BJ (cell line): ENCODE measurements around the gene APMAP. TPM values are rescaled to one million over a fixed set of nuclear protein-coding genes. Genes with fewer than 3 reads are reported as not detected.

Experiments used
- CTCF ChIA-PET: fragments of 350-600 bp; formaldehyde crosslinking; extraction: SDS; loops from one replicate; lab custom pipeline; 2021; ENCODE audit warnings: antibody characterized with exemption, inconsistent platforms; lab: Yijun Ruan, JAX
- POLR2A ChIA-PET: fragments of 300-600 bp; sonication (Branson Sonifier 250); formaldehyde crosslinking; extraction: SDS; loops from one replicate; lab custom pipeline; 2021; ENCODE audit warnings: antibody characterized with exemption; lab: Charles Lee
- DNase-seq: peaks from one replicate; pipeline ENCODE4 v3.0.0-alpha.2; 2011; ENCODE audit warnings: low read depth
- H3K27me3 ChIP-seq: 2 replicates; pipeline ENCODE4 v1.6.0; 2011; ENCODE audit warnings: low read length; ENCODE audit not compliant: control insufficient read depth, insufficient read depth
- H3K36me3 ChIP-seq: 2 replicates; pipeline ENCODE4 v1.5.1; 2011; ENCODE audit warnings: low read length; ENCODE audit not compliant: control insufficient read depth, insufficient read depth
- H3K4me3 ChIP-seq: 2 replicates; pipeline ENCODE4 v1.5.1; 2011; ENCODE audit warnings: low read depth, mild to moderate bottlenecking, control low read depth, low read length
- polyA plus RNA-seq: library from polyadenylated mRNA; depleted of rRNA; stranded (reverse); fragments of >200 nt; gene quantifications from 2 replicates; pipeline ENCODE4 v1.2.3, GENCODE V29; 2011
- TF ChIP-seq, protein P1 (sequence below): IDR thresholded peaks from 2 replicates; pipeline ENCODE4 v1.5.1; 2011; ENCODE audit warnings: low read depth, mild to moderate bottlenecking, control low read depth, inconsistent platforms, low read length, moderate library complexity; ENCODE audit not compliant: insufficient read depth

Gene APMAP
- polyA plus RNA-seq, 1 experiment: 75.8 TPM

DNA sequence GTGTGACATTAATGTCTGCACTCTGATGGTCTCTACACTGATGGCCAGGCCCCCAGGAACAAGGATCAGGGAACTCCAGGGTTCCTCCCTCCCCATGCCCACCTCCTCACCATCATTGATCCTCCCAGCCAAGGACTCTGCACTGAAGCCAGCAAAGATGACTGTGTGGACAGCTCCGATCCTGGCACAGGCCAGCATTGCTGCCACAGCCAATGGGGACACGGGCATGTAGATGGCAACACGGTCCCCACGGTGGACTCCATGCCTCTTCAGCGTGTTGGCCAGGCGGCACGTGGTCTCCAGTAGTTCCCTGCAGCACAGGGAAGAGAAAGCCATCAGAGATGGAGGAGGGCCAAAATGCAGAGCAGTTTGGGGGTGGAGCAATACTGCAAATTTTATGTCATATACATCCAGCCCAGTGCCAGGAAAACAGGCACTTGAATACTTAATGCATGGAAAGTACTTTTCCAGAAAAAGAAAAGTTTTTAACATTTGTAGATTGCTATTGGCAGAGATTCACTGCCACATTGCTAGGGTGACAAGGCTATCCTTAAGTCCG is 38.2 kb upstream of the APMAP start:
- TF ChIP-seq, protein P1, sequence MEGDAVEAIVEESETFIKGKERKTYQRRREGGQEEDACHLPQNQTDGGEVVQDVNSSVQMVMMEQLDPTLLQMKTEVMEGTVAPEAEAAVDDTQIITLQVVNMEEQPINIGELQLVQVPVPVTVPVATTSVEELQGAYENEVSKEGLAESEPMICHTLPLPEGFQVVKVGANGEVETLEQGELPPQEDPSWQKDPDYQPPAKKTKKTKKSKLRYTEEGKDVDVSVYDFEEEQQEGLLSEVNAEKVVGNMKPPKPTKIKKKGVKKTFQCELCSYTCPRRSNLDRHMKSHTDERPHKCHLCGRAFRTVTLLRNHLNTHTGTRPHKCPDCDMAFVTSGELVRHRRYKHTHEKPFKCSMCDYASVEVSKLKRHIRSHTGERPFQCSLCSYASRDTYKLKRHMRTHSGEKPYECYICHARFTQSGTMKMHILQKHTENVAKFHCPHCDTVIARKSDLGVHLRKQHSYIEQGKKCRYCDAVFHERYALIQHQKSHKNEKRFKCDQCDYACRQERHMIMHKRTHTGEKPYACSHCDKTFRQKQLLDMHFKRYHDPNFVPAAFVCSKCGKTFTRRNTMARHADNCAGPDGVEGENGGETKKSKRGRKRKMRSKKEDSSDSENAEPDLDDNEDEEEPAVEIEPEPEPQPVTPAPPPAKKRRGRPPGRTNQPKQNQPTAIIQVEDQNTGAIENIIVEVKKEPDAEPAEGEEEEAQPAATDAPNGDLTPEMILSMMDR: no peak
- DNase-seq: no peak
- no peaks in the 10 kb centered on the region for H3K36me3 ChIP-seq
- H3K4me3 ChIP-seq: no peak overlapping the region
- ChIA-PET CTCF (interaction anchor here (1.3 kb wide), 1 partner anchor 35 kb away, joined by 3 read pairs; no protein-coding TSS in a partner anchor), POLR2A (no interaction called here)
- no peaks in the 10 kb centered on the region for H3K27me3 ChIP-seq

DNA sequence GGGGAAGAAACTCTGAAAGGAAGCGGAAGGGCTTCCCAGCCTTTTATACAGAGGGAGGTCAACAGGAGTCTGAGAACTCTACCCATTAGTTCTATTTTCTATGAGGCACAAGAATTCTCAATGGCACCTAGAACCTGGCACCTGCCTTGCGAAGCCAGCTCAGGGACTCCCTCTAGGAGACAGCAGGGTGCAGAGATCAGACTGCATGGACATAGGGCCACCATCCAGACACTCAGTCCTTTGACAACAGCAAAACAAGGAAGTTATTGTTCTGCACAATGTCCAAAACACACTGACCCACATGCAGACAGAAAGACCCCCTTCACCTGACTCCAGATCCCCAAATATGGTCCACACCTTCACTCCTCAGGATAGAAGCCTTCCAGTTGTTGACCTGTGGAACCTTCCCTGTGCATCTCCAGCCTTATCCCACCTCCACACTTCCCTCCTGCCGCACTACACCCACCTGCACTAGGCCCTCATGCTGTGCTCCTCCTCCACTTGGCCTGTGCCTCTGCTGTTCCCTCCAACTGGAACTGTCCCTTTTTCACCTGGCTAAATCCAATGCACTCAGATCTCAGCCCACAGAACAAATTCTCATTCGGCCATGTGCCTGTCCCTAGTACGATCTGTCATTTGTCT is 37.6 kb upstream of the APMAP start:
- POLR2A ChIA-PET: no interaction called here
- no peaks in the 10 kb centered on the region for H3K27me3 ChIP-seq
- H3K36me3 ChIP-seq: no peaks in the 10 kb centered on the region
- CTCF ChIA-PET: no interaction called here
- TF ChIP-seq, protein P1: no peak
- H3K4me3 ChIP-seq: no peak overlapping the region
- no peak for DNase-seq

DNA sequence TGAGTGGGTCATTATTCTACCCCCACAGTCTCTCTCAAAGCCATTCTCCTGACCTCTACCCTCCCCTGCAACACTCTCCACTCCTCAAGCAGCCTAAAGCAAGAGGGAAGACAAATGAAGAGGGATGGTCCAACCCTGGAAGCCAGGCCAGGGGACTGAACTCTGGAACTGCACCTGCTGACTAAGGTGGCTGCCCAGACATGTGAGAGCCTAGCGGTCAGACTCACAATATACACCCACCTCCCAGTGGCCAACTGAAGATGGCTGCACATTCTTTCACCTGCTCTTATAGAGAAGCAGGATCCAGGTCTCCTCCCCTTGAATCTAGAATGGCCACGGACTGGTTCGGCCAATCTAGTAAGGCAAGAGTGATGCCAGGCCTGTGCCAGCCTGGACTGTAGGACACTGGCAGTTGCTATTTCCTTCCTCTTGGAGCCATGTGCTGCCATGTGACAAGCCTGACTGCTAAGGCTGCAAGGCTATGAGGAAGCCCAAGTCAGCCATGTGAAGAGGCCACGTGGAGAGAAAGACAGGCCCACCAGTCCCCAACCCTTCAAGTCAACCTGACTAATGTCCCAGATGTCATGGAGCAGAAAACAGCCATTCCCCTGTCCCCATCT is 33.5 kb upstream of the APMAP start:
- Histone ChIP-seq H3K27me3 (no peaks in the 10 kb centered on the region), H3K36me3 (no peaks in the 10 kb centered on the region), H3K4me3 (no peak overlapping the region)
- DNase-seq: no peak
- ChIA-PET CTCF (no interaction called here), POLR2A (no interaction called here)
- TF ChIP-seq, protein P1: no peak

DNA sequence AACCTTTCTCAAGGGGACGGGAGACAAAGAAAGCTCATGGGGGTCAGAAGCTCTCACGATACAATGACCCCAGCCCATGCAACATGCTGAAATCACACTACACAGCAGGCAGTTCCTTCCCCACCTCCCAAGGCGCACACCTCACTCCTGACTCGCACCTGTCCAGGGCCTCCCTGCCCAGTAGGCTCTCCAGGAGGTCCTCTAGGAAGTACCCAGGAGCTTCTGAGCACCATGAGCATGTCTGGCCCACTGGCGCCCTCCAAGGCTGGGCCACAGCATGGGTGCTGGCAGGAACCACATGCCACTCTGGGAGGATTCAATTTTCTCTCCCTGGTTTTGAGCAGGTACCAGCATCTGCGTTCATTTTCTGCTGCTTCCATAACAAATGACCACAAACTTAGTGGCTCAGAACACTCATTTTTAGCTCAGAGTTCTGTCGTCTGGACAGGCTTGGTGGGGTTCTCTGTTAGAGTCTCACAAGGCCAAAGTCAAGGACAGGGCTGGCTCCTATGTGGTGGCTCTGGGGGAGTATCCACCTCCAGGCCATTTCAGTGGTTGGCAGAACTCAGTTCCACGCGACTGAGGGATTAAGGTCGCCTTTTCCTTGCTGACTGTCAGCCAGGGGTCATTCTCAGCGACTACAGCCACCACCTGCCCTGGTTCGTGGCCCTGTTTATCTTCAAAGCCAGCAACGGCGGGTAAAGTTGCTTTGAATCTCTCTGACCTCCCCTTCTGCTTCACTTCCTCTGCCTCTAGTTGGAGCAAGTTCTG is 32.7 kb upstream of the APMAP start:
- H3K27me3 ChIP-seq: no peaks in the 10 kb centered on the region
- H3K36me3 ChIP-seq: no peaks in the 10 kb centered on the region
- ChIA-PET POLR2A (no interaction called here), CTCF (interaction anchor here (0.8 kb wide), 1 partner anchor 11 kb away, joined by 3 read pairs; no protein-coding TSS in a partner anchor)
- TF ChIP-seq, protein P1: no peak
- H3K4me3 ChIP-seq: no peak overlapping the region
- DNase-seq: no peak

DNA sequence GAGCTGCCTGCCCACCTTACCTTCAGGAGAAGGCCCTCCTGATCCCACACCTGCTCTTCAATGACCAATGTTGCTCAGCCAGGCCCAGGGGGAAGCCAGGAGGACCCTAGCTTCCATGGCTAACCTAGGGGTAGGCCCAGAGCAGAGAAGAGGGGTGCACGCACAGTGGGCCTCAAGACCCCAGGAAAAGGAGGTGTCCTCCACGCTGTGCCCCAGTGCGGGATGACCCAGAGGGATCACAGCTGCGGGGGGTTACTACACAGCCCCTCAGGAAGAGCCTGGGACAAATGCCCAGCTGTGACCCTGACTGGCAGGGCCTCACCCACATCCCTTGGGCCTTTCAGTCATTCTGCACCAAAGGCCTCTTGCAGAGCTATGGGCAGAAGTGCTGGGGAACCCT is 31.6 kb upstream of the APMAP start:
- CTCF ChIA-PET: interaction anchor here (1.1 kb wide), 1 partner anchor 10 kb away, joined by 3 read pairs; no protein-coding TSS in a partner anchor
- TF ChIP-seq, protein P1: no peak
- Histone ChIP-seq H3K4me3 (no peak overlapping the region), H3K36me3 (no peaks in the 10 kb centered on the region), H3K27me3 (no peaks in the 10 kb centered on the region)
- POLR2A ChIA-PET: no interaction called here
- no peak for DNase-seq
